ENCODE results near the gene LYPD4.

The LYPD4 gene

GRCh38 chr19:41883463-41883820, 39.0 kb upstream of the LYPD4 start:
- Histone ChIP-seq H2AFZ (ENCODE audit: low read depth, low read length, severe bottlenecking) (no peak overlapping the region), H3K27me3 (ENCODE audit: low read length) (no peaks in the 10 kb centered on the region), H3K79me2 (ENCODE audit: insufficient read depth, low read length) (peaks cover 57% of the 10 kb centered on the region), H3K27ac (ENCODE audit: low read depth, low read length) (peak overlapping the region; percentile 100), H3F3A (ENCODE audit: insufficient read depth) (peaks cover 53% of the 10 kb centered on the region), H3K9ac (ENCODE audit: low read length) (peak overlapping the region; percentile 89), H3K9me3 (ENCODE audit: insufficient read depth, low read length) (no peaks in the 10 kb centered on the region), H3K4me2 (ENCODE audit: low read depth, low read length, poor library complexity, severe bottlenecking) (peak overlapping the region; percentile 68), H3K36me3 (ENCODE audit: low read length) (peaks cover 11% of the 10 kb centered on the region), H4K20me1 (ENCODE audit: low read depth, low read length) (no peaks in the 10 kb centered on the region), H3K9me2 (replicated peaks; ENCODE audit: insufficient read depth, low read length) (no peaks in the 10 kb centered on the region), H3K4me3 (ENCODE audit: insufficient read depth, low read length, poor library complexity, severe bottlenecking) (peak overlapping the region; percentile 65)
- TF ChIP-seq CTCF (IDR thresholded peaks at IDR 0.05; ENCODE audit: insufficient read depth, low read length, poor library complexity, severe bottlenecking) (no peak), EZH2phosphoT487 (conservative IDR thresholded peaks at IDR 0.05; ENCODE audit: low read length) (no peak)

GRCh38 chr19:41882568-41883462, 38.3 kb upstream of the LYPD4 start, which contains the start of gene ARHGEF1:
Gene ARHGEF1, plus strand, starts transcription at chr19:41883184. Its CDS starts 4,899 bp downstream, at chr19:41888083.
- Histone ChIP-seq H3K79me2 (ENCODE audit: insufficient read depth, low read length) (peaks cover 60% of the 10 kb centered on the region), H3K36me3 (ENCODE audit: low read length) (peaks cover 18% of the 10 kb centered on the region), H3K4me3 (ENCODE audit: insufficient read depth, low read length, poor library complexity, severe bottlenecking) (peak within 1 kb of the TSS; percentile 65), H3K27ac (ENCODE audit: low read depth, low read length) (peak within 1 kb of the TSS; percentile 100), H3K9me2 (replicated peaks; ENCODE audit: insufficient read depth, low read length) (no peaks in the 10 kb centered on the region), H2AFZ (ENCODE audit: low read depth, low read length, severe bottlenecking) (no peak within 1 kb of the TSS), H3K9me3 (ENCODE audit: insufficient read depth, low read length) (no peaks in the 10 kb centered on the region), H3F3A (ENCODE audit: insufficient read depth) (peaks cover 59% of the 10 kb centered on the region), H4K20me1 (ENCODE audit: low read depth, low read length) (no peaks in the 10 kb centered on the region), H3K4me2 (ENCODE audit: low read depth, low read length, poor library complexity, severe bottlenecking) (peak within 1 kb of the TSS; percentile 68), H3K9ac (ENCODE audit: low read length) (peak within 1 kb of the TSS; percentile 89), H3K27me3 (ENCODE audit: low read length) (no peaks in the 10 kb centered on the region)
- no peak for TF ChIP-seq EZH2phosphoT487 (conservative IDR thresholded peaks at IDR 0.05; ENCODE audit: low read length)
- no peak for TF ChIP-seq CTCF (IDR thresholded peaks at IDR 0.05; ENCODE audit: insufficient read depth, low read length, poor library complexity, severe bottlenecking)

GRCh38 chr19:41880329-41880708, 35.8 kb upstream of the LYPD4 start:
- peak overlapping the region; percentile 99 for H3K9ac ChIP-seq (ENCODE audit: low read length)
- no peaks in the 10 kb centered on the region for H3K27me3 ChIP-seq (ENCODE audit: low read length)
- peaks cover 20% of the 10 kb centered on the region for H3K36me3 ChIP-seq (ENCODE audit: low read length)
- no peaks in the 10 kb centered on the region for H3K9me3 ChIP-seq (ENCODE audit: insufficient read depth, low read length)
- no peaks in the 10 kb centered on the region for H4K20me1 ChIP-seq (ENCODE audit: low read depth, low read length)
- peak overlapping the region; percentile 98 for H3K4me2 ChIP-seq (ENCODE audit: low read depth, low read length, poor library complexity, severe bottlenecking)
- H3K9me2 ChIP-seq (replicated peaks; ENCODE audit: insufficient read depth, low read length) = no peaks in the 10 kb centered on the region
- no peak overlapping the region for H3K4me3 ChIP-seq (ENCODE audit: insufficient read depth, low read length, poor library complexity, severe bottlenecking)
- H3F3A ChIP-seq (ENCODE audit: insufficient read depth) = peaks cover 74% of the 10 kb centered on the region
- no peak for TF ChIP-seq CTCF (IDR thresholded peaks at IDR 0.05; ENCODE audit: insufficient read depth, low read length, poor library complexity, severe bottlenecking)
- TF ChIP-seq EZH2phosphoT487 (conservative IDR thresholded peaks at IDR 0.05; ENCODE audit: low read length) = no peak
- H3K79me2 ChIP-seq (ENCODE audit: insufficient read depth, low read length) = peaks cover 43% of the 10 kb centered on the region
- peak overlapping the region; percentile 100 for H3K27ac ChIP-seq (ENCODE audit: low read depth, low read length)
- no peak overlapping the region for H2AFZ ChIP-seq (ENCODE audit: low read depth, low read length, severe bottlenecking)

Measured in SU-DHL-6 (cell line).